ENCODE data around the gene CDCA4. TPM values are rescaled to one million over a fixed set of nuclear protein-coding genes. Genes with fewer than 3 reads are reported as not detected.

The CDCA4 gene
- total RNA-seq, 1 donor from 2014 or later: 50.8 TPM

- FAIRE-seq: no peak
- peak overlapping the region; percentile 20 for H3K4me3 ChIP-seq (ENCODE audit: low read depth, low read length)
- TF ChIP-seq, protein P1, sequence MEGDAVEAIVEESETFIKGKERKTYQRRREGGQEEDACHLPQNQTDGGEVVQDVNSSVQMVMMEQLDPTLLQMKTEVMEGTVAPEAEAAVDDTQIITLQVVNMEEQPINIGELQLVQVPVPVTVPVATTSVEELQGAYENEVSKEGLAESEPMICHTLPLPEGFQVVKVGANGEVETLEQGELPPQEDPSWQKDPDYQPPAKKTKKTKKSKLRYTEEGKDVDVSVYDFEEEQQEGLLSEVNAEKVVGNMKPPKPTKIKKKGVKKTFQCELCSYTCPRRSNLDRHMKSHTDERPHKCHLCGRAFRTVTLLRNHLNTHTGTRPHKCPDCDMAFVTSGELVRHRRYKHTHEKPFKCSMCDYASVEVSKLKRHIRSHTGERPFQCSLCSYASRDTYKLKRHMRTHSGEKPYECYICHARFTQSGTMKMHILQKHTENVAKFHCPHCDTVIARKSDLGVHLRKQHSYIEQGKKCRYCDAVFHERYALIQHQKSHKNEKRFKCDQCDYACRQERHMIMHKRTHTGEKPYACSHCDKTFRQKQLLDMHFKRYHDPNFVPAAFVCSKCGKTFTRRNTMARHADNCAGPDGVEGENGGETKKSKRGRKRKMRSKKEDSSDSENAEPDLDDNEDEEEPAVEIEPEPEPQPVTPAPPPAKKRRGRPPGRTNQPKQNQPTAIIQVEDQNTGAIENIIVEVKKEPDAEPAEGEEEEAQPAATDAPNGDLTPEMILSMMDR (IDR thresholded peaks at IDR 0.05; ENCODE audit: insufficient read depth, low read length, severe bottlenecking): no peak
- no peaks in the 10 kb centered on the region for H3K27me3 ChIP-seq (ENCODE audit: control insufficient read depth, insufficient read depth, low read length)
- no peak for DNase-seq (ENCODE audit: low read depth)
- no peaks in the 10 kb centered on the region for H3K36me3 ChIP-seq (ENCODE audit: control insufficient read depth, insufficient read depth, low read length)
Measured at GRCh38 chr14:104978746-104979691, 41.9 kb downstream of the CDCA4 start.

GRCh38 chr14:104977681-104978653 lies 42.9 kb downstream of the CDCA4 start, which contains the start of gene AHNAK2:
Gene AHNAK2 (minus strand): TSS chr14:104978374. CDS start chr14:104978237, 137 bp downstream.
- H3K27me3 ChIP-seq (ENCODE audit: control insufficient read depth, insufficient read depth, low read length): no peaks in the 10 kb centered on the region
- H3K36me3 ChIP-seq (ENCODE audit: control insufficient read depth, insufficient read depth, low read length): no peaks in the 10 kb centered on the region
- peak; percentile 70 for DNase-seq (ENCODE audit: low read depth)
- TF ChIP-seq, protein P1 (IDR thresholded peaks at IDR 0.05; ENCODE audit: insufficient read depth, low read length, severe bottlenecking): no peak
- FAIRE-seq: no peak
- H3K4me3 ChIP-seq (ENCODE audit: low read depth, low read length): peak within 1 kb of the TSS; percentile 80

DNA sequence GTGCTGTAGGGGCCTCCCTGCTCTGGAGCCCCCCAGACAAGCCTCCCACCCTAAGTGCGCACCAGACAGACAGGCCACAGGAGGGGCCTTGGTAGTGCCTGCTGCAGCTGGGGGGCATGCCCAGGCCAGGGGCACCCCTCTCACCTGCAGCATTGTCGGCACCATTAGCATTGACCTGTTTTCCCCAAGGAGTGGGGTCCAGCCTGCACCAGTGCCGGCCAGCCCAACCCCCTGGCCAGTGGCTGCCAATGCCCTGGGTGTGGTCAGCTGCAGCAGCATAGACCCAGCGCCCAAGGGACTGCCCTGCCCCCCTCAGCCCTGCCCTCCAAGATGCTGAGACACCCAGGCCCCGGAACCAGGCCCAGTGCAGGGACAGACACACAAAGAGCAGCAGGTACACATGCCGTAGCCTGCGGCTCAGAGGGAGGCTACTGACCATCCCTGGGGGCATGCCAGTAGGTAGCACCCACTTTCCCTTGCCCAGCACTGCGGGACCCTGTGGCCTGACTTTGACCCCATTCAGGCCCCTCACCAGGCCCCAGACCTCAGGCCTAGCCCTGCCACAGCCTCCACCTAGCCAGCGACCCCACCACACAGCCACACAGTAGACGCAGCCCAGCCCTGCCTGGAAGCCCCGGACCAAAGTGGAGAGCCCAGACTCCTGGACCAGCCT lies 43.7 kb downstream of the CDCA4 start:
- Histone ChIP-seq H3K27me3 (ENCODE audit: control insufficient read depth, insufficient read depth, low read length) (no peaks in the 10 kb centered on the region), H3K36me3 (ENCODE audit: control insufficient read depth, insufficient read depth, low read length) (no peaks in the 10 kb centered on the region), H3K4me3 (ENCODE audit: low read depth, low read length) (peak overlapping the region; percentile 80)
- TF ChIP-seq, protein P1 (IDR thresholded peaks at IDR 0.05; ENCODE audit: insufficient read depth, low read length, severe bottlenecking): no peak
- FAIRE-seq: no peak
- DNase-seq (ENCODE audit: low read depth): no peak

GRCh38 chr14:104976198-104977007 lies 44.5 kb downstream of the CDCA4 start:
- Histone ChIP-seq H3K36me3 (ENCODE audit: control insufficient read depth, insufficient read depth, low read length) (peaks cover 2% of the 10 kb centered on the region), H3K4me3 (ENCODE audit: low read depth, low read length) (peak overlapping the region; percentile 80), H3K27me3 (ENCODE audit: control insufficient read depth, insufficient read depth, low read length) (no peaks in the 10 kb centered on the region)
- TF ChIP-seq, protein P1 (IDR thresholded peaks at IDR 0.05; ENCODE audit: insufficient read depth, low read length, severe bottlenecking): peak; percentile 94
- FAIRE-seq (peak; percentile 77), DNase-seq (ENCODE audit: low read depth) (peak; percentile 78)
